DND-41 (cell line): ENCODE results near the gene VPS51.

Experiments
- CTCF ChIP-seq: IDR thresholded peaks from 2 replicates; pipeline ENCODE4 v1.5.1; 2012; ENCODE audit warnings: borderline replicate concordance, low read length, moderate library complexity, mild to moderate bottlenecking; ENCODE audit not compliant: poor library complexity, severe bottlenecking; ENCODE audit errors: extremely low read depth
- EZH2 ChIP-seq: IDR thresholded peaks from 3 replicates; pipeline ENCODE4 v1.6.1; 2012; ENCODE audit warnings: borderline replicate concordance, low read depth, mild to moderate bottlenecking, moderate library complexity, low read length, inconsistent platforms; ENCODE audit not compliant: severe bottlenecking

DNA sequence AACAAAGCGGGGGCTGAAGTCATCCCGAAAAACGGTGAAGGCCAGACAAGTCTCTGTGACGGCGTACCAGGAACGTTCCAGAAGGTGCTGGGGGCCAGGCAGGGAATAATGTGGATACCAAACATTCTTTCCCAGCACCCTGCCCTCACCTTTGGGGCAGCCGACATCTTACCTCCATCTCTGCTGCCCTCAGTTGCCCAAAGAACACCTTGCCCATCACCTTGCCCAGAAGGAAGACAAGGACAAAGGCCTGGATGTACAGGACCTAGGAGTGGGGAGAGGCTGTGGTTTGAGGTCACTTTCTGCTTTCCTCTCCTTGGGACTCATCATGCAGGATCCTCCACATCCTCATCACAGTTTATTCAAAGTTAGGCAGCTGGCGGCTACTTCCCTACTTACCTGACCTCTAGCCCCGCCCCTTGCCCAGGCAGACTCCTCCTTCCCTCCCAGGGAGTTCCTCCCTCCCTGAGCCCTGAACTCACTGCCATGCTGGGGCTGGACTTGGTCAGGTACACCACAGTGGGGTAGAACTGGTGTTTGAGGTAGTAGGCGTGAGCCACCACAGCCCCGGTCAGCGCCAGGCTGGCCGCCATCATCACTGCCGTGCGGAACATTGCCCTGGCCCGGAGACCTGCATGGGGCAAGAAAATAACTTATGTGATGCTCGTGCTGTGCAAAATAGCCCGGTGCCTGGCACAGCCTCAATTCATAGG, 37.1 kb downstream of the VPS51 start:
- TF ChIP-seq EZH2 (no peak), CTCF (no peak)
